GM21447 (cell line): ENCODE results near the gene ADAMTS13.

Experiments used
- ATAC-seq: cut with Tn5 transposase; IDR thresholded peaks from one replicate; pipeline ENCODE4 v1.9.1; 2021; ENCODE audit not compliant: unreplicated experiment

Gene ADAMTS13

GRCh38 chr9:133452562-133452961, 30.4 kb downstream of the ADAMTS13 start:
- no peak for ATAC-seq

GRCh38 chr9:133453651-133454050, 31.5 kb downstream of the ADAMTS13 start:
- ATAC-seq, result no peak

- no peak for ATAC-seq
These were observed 32.2 kb downstream of the ADAMTS13 start for GRCh38 chr9:133454325-133454724.

GRCh38 chr9:133454943-133455673, 32.9 kb downstream of the ADAMTS13 start:
- ATAC-seq, result no peak

GRCh38 chr9:133455936-133456335, 33.8 kb downstream of the ADAMTS13 start:
- no peak for ATAC-seq

GRCh38 chr9:133456409-133456808, 34.2 kb downstream of the ADAMTS13 start:
- no peak for ATAC-seq

GRCh38 chr9:133457233-133457632, 35.1 kb downstream of the ADAMTS13 start:
- no peak for ATAC-seq

GRCh38 chr9:133457748-133458147, 35.6 kb downstream of the ADAMTS13 start:
- ATAC-seq, result no peak

GRCh38 chr9:133458643-133459312, 36.6 kb downstream of the ADAMTS13 start:
- ATAC-seq, result no peak

GRCh38 chr9:133459476-133460404, 37.6 kb downstream of the ADAMTS13 start, which contains the start of gene CACFD1:
Gene CACFD1 (plus strand): TSS chr9:133459978. CDS start chr9:133460067, 89 bp downstream.
- ATAC-seq, result peak; percentile 74

- peak; percentile 20 for ATAC-seq
These were observed 38.4 kb downstream of the ADAMTS13 start for GRCh38 chr9:133460405-133461175.

GRCh38 chr9:133461975-133462374, 39.8 kb downstream of the ADAMTS13 start:
- ATAC-seq, result no peak

GRCh38 chr9:133463234-133463863, 41.2 kb downstream of the ADAMTS13 start:
- ATAC-seq, result no peak

GRCh38 chr9:133463864-133464615, 41.9 kb downstream of the ADAMTS13 start:
- no peak for ATAC-seq

GRCh38 chr9:133464638-133465037, 42.5 kb downstream of the ADAMTS13 start:
- no peak for ATAC-seq

- no peak for ATAC-seq
These were observed 43.8 kb downstream of the ADAMTS13 start for GRCh38 chr9:133465984-133466383.

- ATAC-seq, result no peak
These were observed 44.9 kb downstream of the ADAMTS13 start for GRCh38 chr9:133467101-133467500.

- ATAC-seq, result no peak
These were observed 46.2 kb downstream of the ADAMTS13 start for GRCh38 chr9:133468374-133468773.

GRCh38 chr9:133468777-133469421, 46.7 kb downstream of the ADAMTS13 start:
- no peak for ATAC-seq
